Measurements from ENCODE around the gene MARCKSL1.

The MARCKSL1 gene

DNA sequence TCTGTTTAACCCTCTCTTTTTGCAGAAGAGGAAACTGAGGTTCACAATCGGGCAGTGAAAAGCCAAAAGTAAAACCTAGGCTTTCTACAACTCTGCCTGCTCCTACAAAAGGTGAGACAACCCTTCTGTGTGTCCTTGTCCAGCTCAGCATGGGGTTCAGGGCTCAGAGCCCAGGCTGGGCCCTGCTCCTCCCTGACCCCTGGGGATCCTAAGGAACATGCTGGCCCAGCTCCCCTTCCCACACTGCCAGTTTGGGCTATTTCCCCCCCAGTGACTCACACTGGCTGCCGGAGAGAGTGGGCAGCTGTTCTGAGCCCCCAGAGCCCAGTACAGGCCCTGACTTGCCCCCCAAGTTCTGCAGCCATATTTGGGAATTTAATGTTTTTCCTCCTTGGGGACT lies 17.4 kb upstream of the MARCKSL1 start:
- no peak for DNase-seq (ENCODE audit: low read depth in 1 of 2, low spot score in 1 of 2)

DNA sequence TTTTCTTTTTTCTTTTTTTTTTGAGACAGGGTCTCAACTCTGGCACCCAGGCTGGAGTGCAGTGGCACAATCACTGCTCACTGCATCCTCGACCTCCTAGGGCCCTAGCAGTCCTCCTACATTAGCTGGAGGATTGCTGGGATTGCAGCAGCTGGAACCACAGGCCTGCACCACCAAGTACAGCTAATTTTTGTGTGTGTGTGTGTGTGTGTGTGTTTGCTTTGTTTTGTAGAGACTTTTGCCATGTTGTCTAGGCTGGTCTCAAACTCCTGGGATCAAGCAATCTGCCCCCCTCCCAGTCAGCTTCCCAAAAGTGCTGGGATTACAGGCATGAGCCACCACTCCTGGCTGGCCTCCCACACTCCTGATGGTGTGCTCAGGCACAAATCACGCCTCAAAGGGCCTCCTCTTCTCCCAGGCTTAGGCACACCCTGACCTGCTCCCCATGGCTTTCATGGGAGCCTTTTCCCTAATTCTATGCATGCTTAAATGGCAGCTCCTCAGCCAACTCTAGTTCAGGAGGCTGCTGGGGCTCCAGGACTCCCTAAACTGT lies 16.9 kb upstream of the MARCKSL1 start:
- no peak for DNase-seq (ENCODE audit: low read depth in 1 of 2, low spot score in 1 of 2)

DNA sequence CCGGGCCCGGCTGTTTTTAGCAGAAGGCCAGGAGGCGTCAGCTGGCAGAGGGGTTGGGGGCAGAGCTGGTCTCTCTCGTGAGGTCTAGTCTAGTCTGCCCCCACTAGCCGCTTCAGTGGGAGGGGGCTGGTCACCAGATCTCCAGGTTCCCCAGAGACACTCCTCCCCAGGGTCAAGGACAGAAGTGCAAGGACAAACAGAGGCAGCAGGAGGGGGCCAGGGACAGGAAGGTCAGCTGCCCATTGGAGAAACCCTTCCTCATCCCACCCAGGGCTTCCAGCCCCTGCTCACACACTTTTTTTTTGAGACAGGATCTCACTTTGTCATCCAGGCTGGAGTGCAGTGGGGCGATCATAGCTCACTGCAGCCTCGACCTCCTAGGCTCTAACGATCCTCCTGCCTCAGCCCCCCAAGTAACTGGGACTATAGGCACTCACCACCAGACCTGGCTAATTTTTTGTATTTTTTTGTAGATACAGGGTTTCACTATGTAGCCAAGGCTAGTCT lies 16.3 kb upstream of the MARCKSL1 start:
- no peak for DNase-seq (ENCODE audit: low read depth in 1 of 2, low spot score in 1 of 2)

DNA sequence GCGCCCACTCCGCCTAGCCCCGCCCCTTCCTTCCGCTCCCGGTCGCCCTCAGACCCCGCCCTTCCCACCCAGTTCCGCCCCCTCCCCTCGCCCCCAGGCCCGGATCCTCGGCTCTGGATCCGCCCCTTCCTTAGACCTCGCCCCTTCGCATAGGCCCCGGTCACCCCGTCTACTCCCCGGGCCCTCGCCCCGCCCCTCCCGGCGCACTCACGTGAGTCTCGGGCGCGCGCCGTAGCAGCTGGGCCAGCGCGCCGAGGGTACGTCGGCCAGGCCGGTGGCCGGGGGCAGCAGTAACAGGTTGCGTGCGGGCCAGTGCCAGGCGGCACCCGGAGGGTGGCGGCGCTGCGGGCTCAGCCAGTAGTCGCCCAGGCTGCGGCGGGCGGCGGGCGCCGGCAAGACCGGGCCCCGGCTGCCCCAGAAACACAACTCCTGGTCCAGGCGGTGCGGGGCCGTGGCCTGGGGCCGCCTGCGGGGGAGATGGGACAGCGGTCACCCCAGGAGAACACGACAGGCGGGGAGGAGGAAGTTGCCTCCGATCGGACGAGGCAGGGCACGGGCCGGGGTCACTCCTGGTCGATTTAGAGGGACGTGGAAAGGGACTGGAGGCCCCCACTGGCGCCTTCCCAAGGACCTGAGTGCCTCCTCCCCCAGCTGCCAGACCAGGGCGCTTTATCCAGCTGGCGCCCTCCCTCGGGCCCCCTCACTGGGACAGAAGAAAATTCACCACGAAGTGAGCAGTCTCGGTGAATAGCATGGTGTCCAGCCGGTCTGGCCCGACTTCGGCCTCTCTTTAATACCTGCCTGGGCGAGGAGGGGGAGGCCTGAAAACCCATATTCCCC lies 15.6 kb upstream of the MARCKSL1 start:
- peak; percentile 86 for DNase-seq (ENCODE audit: low read depth in 1 of 2, low spot score in 1 of 2)

DNA sequence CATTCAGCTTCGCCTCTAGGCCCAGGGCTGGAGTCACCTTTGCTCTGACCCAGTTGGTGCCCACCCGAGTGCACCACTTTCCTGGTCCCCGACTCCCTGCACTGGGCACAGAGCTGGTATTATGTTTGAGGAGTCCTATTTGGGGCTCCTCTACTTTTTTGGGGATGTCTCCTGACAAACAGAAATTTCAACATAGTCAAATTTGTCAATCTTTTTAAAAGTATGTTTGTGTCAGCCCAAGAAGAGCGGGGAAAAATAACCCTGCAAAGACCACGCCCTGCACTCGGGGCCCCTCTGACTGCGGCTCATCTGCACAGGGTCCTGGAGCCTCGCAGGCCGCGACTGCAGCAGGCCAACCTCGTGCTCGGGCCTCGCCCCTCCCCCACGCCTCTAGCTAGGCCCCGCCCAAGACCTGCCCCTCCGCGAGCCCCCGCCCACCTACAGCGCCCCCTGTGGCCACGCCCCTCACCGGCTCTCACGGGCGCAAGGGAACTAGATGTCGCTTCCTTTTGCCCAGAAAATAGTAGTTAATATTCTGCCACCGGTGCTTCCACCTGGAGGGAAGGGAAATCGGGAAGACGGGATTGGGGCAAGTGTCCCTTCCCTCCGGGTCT lies 14.9 kb upstream of the MARCKSL1 start:
- peak in 1 of 2 donors; percentile 72 for DNase-seq (ENCODE audit: low read depth in 1 of 2, low spot score in 1 of 2)

DNA sequence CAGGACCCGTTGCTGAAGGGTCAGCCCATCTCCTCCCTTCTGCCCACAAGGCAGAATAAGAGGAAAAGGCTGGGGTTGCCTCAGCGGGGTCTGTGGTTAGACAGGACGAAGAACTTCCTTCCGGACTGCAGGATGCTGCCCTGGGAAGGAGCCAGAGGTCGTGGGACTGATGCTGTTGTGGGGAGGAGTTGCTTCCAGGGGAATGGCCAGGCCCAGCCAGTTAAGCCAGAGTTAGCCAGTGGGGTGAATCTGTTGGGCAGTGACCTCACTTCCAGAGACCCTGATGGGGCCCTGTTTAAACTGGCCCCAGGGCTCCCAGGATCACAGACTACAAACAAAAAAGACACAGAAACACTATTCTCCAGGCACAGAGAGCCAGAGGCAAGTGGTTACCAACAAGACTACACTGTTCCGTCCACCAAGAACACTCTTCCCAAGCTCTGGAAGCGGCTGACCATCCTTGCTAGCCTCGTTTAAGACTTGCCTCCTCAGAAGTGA lies 13.2 kb upstream of the MARCKSL1 start:
- DNase-seq (ENCODE audit: low read depth in 1 of 2, low spot score in 1 of 2): no peak

DNA sequence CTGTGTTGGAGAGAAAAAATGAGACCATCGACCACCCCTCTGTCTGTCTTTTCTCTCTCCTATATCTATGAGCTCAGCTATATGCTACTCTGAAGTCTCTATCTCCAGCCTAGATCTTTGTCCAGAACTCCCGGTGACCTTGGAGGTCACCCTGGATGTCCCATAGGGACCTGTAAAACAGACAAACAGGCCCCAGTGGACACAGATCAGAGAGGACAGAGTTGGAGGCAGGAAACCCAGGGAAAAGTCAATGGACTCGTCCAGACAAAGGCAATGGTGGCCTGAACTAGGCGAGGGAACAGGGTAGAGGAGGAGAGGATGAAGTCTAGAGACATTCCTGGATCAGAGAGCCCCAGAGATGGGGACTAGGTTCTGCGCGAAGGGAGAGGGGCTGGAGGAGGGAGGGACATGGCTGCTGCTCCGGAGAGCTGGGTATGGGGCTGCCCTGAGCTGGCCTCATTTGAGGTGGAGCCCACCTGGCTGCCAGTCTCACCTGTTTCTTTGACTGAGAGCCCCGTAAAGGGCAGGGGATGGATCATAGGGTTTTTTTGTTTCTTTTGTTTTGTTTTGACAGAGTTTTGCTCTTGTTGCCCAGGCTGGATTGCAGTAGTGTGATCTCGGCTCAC lies 10.6 kb upstream of the MARCKSL1 start:
- no peak for DNase-seq (ENCODE audit: low read depth in 1 of 2, low spot score in 1 of 2)

DNA sequence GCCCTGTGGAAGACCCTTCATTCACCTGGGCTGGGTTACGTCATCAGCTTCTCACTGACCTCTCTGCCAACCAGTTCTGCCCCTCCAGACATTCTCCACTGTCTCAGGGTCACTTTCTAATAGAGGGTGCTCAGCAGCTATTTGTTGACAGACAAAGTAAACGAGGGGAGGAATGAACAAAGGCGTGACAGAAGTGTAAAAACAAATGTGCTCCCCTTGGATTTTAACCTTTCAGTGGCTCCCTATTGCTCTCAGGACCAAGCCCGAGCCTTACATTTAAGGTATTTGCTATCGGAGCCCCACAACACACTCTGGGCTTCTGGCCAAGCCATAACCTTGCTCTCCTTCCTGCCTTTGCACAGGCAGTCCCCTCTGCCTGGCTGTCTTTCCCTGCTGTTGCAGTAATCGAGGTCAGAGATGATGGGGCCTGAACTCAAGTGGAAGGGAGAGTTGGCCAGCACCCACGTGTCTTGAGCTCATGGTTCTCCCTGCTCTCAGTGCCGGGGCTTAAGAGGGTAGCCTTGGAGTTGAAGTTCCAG lies 9.3 kb upstream of the MARCKSL1 start:
- no peak for DNase-seq (ENCODE audit: low read depth in 1 of 2, low spot score in 1 of 2)

DNA sequence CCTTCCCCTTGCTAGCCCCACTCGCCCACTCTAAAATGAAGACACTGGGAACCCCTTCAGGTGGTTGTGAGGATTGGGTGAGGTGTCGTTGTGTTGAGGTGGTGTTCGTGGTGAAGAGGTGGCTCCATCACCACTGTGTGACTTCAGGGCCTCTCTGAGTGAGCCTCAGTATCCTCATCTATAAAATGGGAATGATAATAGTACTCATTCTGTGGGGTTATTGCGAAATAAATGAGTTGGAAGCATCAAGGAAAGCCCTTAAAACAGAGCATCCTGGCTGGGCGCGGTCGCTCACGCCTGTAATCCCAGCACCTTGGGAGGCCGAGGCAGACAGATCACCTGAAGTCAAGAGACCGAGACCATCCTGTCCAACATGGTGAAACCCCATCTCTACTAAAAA lies 6.7 kb upstream of the MARCKSL1 start:
- no peak for DNase-seq (ENCODE audit: low read depth in 1 of 2, low spot score in 1 of 2)

DNA sequence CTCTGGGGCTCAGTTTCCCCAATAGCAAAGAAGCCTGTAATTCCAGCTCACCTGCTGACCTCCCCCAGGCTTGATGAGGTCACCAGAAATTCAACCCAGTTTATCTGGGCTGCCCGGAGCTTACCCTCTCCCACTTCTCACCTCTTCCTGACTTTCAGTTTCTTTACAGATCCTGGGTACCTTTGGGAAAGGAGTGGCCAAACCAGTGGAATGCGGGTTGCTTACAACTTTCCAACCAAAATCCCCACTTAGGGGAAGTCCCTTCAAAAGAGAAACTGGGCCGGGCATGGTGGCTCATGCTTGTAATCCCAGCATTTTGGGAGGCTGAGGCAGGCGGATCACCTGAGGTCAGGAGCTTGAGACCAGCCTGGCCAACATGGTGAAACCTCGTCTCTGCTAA lies 5.9 kb upstream of the MARCKSL1 start:
- no peak for DNase-seq (ENCODE audit: low read depth in 1 of 2, low spot score in 1 of 2)

DNA sequence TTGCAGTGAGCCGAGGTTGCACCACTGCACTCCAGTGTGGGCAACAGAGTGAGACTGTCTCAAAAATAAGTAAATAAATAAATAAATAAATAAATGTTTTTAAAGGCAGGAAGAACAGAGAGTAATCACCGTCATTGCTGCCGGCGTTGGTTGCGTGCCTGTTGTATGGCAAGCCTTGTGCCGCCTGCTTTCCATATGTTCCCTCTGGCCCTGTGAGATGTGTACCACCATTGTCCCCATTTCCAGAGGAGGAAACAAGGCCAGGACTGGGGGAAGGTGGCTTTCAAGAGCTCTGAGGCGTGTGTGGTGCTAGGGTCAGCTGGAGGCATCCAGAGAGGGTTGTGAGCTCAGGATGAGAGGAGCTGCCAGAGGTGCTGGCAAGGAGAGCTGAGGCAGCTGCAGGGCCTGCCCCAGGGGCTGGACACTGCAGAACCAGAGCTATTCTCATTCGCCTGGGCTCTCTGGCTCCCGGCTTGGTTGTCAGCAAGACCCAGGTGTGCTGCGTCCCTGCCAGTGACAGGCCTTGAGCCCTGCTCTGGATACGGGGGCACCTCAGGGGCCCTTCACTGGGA lies 5.2 kb upstream of the MARCKSL1 start:
- DNase-seq (ENCODE audit: low read depth in 1 of 2, low spot score in 1 of 2): no peak

DNA sequence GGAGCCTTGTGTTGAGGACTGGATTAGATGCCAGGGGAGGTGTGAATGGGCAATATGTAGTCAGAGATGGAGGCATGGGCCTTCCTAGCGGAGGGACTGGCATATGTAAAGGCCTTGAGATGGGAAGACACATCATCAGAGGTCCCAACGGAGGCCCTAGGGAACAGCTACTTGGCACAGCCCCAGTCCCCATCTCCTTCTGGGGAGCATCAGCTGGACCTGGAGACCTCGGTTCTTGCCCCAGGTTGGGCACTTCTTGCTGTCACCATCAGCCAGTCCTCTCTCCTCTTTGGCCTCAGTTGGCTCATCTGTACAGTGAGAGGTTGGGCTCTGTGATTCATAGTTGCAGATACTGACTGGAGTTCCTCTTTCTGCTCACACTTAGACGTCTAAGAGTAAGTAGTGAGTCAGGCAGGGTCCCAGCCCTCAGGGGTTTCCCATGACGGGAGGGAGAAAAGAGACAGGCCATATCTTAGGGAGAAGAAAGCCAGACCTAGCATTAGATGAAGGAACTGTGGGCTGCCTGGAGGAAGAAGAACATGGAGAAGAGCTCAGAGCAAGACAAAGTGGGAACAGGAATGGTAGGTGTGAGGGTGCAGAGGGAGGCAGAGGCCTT lies 3.4 kb upstream of the MARCKSL1 start:
- DNase-seq (ENCODE audit: low read depth in 1 of 2, low spot score in 1 of 2): no peak

DNA sequence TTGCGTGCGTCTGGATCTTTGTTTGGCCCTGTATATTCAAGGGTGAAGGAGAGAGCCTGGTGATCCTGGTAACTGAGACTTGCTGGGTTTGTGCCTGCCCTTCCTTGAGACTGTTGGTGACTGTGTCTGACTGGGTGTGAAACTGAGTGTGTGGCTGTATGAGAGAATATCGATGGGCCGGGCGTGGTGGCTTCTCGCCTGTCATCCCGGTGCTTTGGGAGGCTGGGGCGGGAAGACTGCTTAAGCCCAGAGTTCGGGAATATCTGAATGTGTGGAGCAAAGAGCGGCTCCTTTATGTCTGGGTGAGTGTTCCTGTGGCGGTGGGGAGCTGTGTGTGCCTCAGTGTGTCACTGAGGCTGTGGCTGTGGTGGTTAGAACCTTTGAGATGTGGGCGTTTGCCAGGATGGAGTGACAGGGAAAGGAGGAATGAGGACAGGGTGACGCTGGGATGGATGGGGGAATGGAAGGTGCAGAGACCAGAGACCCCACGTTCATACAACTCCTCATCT lies 2.7 kb upstream of the MARCKSL1 start:
- no peak for DNase-seq (ENCODE audit: low read depth in 1 of 2, low spot score in 1 of 2)

DNA sequence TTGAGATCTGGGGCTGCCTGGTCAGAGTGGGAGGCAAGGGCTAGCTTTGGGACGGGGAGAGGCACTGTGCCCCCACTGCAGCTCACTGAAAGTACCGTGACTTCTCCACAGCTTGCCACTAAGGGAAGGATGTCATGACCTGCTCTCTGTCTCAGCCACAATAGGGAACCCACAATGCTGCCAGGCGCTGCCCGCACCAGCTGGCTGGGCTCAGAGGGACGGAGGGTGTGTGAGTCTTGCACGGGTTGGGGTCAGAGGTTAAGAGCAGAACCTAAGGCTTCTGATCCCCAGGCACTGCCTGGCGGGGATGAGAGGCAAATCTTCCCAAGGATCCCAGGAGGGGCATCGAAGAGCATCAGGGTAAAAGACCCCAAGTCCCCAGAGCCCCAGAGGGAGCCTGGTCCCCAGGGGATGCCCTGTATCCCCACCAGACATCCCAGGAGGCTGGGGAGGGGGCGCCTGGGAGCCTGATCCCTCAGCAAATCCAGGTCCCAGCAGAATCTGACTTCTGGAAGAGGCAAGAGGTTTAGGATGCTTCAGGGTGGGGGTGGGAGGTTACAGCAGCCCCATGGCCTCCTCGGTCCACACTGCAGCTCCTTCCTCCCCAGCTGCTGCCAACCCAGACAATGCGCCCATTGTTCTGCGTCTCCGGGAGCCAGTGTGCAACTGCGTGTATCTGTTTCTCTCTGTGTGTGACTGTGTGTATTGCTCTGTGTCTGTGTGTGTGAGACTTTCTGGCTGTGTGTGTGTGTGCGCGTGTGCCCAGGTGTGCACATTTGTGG lies 2.0 kb upstream of the MARCKSL1 start:
- no peak for DNase-seq (ENCODE audit: low read depth in 1 of 2, low spot score in 1 of 2)

DNA sequence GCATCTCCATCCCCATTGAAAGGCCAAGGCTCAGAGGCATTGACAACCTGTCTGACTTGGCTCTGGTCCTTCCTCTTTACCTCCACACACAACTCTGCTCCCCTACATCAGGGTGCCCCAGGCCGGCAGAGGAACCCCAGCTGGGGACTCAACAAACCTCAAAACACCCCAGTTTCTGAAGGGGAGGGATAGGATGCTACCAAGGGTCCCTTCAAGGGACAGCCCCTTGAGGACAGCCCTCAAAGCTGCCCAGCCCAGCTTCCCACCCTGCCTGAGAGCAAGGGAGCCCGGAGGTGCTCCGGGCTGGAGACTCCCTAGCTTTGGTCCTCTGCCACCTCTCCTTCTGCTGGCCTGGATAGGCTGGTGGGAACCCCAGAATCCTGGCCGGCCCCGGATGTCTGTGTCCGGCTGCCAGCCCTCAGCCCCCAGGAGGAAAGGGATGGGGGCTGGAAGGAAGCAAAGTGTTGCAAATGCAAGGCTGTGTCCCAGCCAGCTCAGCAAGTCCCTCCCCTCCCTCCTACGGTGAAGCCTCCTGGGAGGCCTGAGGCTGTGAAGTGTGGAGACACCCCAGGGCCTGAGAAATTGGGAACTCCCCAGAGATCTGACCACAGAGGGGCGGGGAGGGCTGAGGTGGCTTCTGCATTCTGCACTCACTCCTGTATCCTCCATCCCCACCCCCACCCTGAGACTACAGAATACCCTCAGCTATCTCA lies 1.1 kb upstream of the MARCKSL1 start:
- DNase-seq (ENCODE audit: low read depth in 1 of 2, low spot score in 1 of 2): peak in 1 of 2 donors; percentile 35

DNA sequence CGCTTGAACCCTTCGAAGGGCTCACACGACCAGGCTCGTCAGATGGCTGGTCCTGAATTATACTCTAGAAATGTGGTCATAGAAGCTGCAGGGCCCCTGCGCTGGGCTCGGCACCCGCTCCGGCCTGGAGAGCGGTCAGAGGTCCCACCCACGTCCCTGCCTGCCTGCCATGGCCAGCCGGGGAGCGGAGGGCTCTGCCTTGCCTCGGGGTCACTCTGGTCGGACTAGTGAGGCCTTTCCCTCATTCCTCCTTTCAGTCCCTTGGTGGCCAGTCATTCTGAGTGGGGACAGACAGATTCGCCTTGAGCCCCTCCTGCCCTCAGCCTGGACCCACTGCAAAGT lies 529 bp upstream of the MARCKSL1 start:
- DNase-seq (ENCODE audit: low read depth in 1 of 2, low spot score in 1 of 2): no peak

DNA sequence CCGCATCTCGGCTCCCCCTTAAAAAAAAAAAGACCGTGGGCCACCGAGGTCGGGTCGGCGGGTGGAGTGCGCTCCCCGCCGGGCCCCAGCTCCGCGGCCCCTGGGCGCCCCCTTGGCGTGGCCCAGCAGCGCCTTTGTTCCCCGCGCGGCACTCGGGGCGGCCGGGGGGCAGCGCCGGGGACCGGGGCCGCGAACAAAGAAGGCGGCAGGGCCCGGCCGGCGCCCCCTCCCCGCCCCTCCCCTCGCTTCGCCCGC lies 571 bp downstream of the MARCKSL1 start:
- DNase-seq (ENCODE audit: low read depth in 1 of 2, low spot score in 1 of 2): no peak

DNA sequence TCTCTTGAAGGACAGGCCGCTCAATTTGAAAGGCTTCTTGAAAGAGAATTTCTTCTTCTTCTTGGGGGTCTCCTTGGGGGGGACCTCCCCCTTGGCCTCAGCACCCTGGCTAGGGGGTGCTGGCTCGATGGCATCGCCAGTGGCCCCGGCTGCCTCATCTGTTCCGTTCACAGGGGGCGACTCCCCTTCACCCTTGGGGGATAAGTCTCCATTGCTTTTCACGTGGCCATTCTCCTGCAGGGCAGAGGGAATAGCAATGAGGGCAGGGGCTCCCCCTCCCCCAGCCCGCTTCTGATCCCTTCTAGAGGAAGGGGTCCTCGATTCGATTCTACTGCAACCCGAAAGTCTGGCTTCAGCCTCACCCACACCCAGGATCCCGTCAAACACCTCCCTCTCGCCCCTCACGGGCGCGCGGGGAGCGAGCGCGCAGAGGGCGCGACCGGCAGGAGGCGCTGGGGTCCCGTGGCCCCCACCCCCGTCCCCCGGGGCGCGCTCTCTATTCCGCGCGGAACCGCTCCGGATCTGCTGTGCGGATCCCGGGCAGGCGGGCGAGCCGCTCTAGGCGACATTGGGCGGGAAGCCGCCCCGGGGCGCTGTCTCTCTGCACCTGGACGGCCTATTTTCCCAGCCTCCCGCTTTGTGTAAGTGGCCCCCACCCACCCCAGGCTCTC lies 1.0 kb downstream of the MARCKSL1 start:
- peak; percentile 45 to 58 for DNase-seq (ENCODE audit: low read depth in 1 of 2, low spot score in 1 of 2)
